IMR-90 (cell line): ENCODE data around the gene PKP3.

Experiments
- BHLHE40 ChIP-seq: fragments of 150-350 bp; IDR thresholded peaks from 2 replicates; pipeline ENCODE4 v1.6.1; 2016; ENCODE audit warnings: mild to moderate bottlenecking, low read depth, low read length
- CEBPB ChIP-seq: IDR thresholded peaks from 2 replicates; pipeline ENCODE4 v1.6.1; 2012; ENCODE audit warnings: low read depth, low read length, improper control_type of control experiment
- CTCF ChIP-seq: conservative IDR thresholded peaks from 2 replicates; pipeline ENCODE4 v1.5.1; 2012; ENCODE audit warnings: mild to moderate bottlenecking, low read depth, low read length, improper control_type of control experiment
- ELK1 ChIP-seq: fragments of 150-350 bp; IDR thresholded peaks from 2 replicates; pipeline ENCODE4 v1.6.1; 2016; ENCODE audit warnings: low read depth, mild to moderate bottlenecking, low read length, moderate library complexity, borderline replicate concordance
- FOS ChIP-seq: fragments of 150-350 bp; IDR thresholded peaks from 2 replicates; pipeline ENCODE4 v1.6.1; 2016; ENCODE audit warnings: low read depth, low read length
- MAFK ChIP-seq: IDR thresholded peaks from 2 replicates; pipeline ENCODE4 v1.6.1; 2012; ENCODE audit warnings: low read depth, low read length, improper control_type of control experiment
- MAZ ChIP-seq: IDR thresholded peaks from 2 replicates; pipeline ENCODE4 v1.6.1; 2012; ENCODE audit warnings: low read depth, mild to moderate bottlenecking, low read length, improper control_type of control experiment, moderate library complexity, borderline replicate concordance
- MXI1 ChIP-seq: IDR thresholded peaks from 2 replicates; pipeline ENCODE4 v1.6.1; 2012; ENCODE audit warnings: low read depth, mild to moderate bottlenecking, low read length, moderate library complexity, borderline replicate concordance
- NFE2L2 ChIP-seq: fragments of 150-350 bp; IDR thresholded peaks from 2 replicates; pipeline ENCODE4 v1.6.1; 2016; ENCODE audit warnings: low read depth, mild to moderate bottlenecking, low read length
- POLR2A ChIP-seq: IDR thresholded peaks from 2 replicates; pipeline ENCODE4 v1.6.1; 2012; ENCODE audit warnings: mild to moderate bottlenecking, low read depth, low read length
- RAD21 ChIP-seq: IDR thresholded peaks from 2 replicates; pipeline ENCODE4 v1.6.1; 2012; ENCODE audit warnings: low read length, improper control_type of control experiment
- RCOR1 ChIP-seq: IDR thresholded peaks from 2 replicates; pipeline ENCODE4 v1.6.1; 2012; ENCODE audit warnings: mild to moderate bottlenecking, low read length, improper control_type of control experiment; ENCODE audit not compliant: insufficient replicate concordance
- RFX5 ChIP-seq: IDR thresholded peaks from 2 replicates; pipeline ENCODE4 v1.8.0; 2012; ENCODE audit warnings: low read depth, mild to moderate bottlenecking, low read length, moderate library complexity
- USF2 ChIP-seq: fragments of 150-350 bp; IDR thresholded peaks from 2 replicates; pipeline ENCODE4 v1.6.1; 2017; ENCODE audit warnings: mild to moderate bottlenecking, antibody characterized with exemption, low read length, low read depth

GRCh38 chr11:390175-390574 lies 3.8 kb upstream of the PKP3 start:
- no peak for TF ChIP-seq RAD21
- no peak for TF ChIP-seq CTCF
- no peak for TF ChIP-seq RCOR1
- TF ChIP-seq RFX5: no peak
- no peak for TF ChIP-seq POLR2A
- TF ChIP-seq MXI1: no peak
- no peak for TF ChIP-seq CEBPB
- no peak for TF ChIP-seq FOS
- TF ChIP-seq ELK1: no peak
- no peak for TF ChIP-seq BHLHE40
- TF ChIP-seq MAZ: no peak
- no peak for TF ChIP-seq NFE2L2
- TF ChIP-seq MAFK: no peak
- no peak for TF ChIP-seq USF2
